ENCODE measurements around the gene SPATA13.

Gene SPATA13

GRCh38 chr13:24217601-24218281, 57.2 kb downstream of the SPATA13 start:
- TF ChIP-seq, protein P1, sequence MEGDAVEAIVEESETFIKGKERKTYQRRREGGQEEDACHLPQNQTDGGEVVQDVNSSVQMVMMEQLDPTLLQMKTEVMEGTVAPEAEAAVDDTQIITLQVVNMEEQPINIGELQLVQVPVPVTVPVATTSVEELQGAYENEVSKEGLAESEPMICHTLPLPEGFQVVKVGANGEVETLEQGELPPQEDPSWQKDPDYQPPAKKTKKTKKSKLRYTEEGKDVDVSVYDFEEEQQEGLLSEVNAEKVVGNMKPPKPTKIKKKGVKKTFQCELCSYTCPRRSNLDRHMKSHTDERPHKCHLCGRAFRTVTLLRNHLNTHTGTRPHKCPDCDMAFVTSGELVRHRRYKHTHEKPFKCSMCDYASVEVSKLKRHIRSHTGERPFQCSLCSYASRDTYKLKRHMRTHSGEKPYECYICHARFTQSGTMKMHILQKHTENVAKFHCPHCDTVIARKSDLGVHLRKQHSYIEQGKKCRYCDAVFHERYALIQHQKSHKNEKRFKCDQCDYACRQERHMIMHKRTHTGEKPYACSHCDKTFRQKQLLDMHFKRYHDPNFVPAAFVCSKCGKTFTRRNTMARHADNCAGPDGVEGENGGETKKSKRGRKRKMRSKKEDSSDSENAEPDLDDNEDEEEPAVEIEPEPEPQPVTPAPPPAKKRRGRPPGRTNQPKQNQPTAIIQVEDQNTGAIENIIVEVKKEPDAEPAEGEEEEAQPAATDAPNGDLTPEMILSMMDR (IDR thresholded peaks at IDR 0.05; ENCODE audit: insufficient read depth, low read length, missing control alignments), result no peak
- CTCF ChIA-PET, result interaction anchor here (1.0 to 12.9 kb wide), 9 partner anchors 9 to 299 kb away, joined by 3 to 438 read pairs (median 22); no protein-coding TSS in a partner anchor
- DNase-seq (ENCODE audit: low read depth, low spot score), result no peak
- no peak overlapping the region for H3K4me3 ChIP-seq (ENCODE audit: low read depth, low read length)
- POLR2A ChIA-PET, result no interaction called here

- ChIA-PET CTCF (interaction anchor here (0.7 to 12.9 kb wide), 20 partner anchors 8 to 328 kb away, joined by 3 to 438 read pairs (median 8); no protein-coding TSS in a partner anchor), POLR2A (no interaction called here)
- no peak overlapping the region for H3K4me3 ChIP-seq (ENCODE audit: low read depth, low read length)
- no peak for DNase-seq (ENCODE audit: low read depth, low spot score)
- TF ChIP-seq, protein P1 (IDR thresholded peaks at IDR 0.05; ENCODE audit: insufficient read depth, low read length, missing control alignments), result no peak
Observed at GRCh38 chr13:24218338-24218737, 57.8 kb downstream of the SPATA13 start.

- TF ChIP-seq, protein P1 (IDR thresholded peaks at IDR 0.05; ENCODE audit: insufficient read depth, low read length, missing control alignments), result no peak
- DNase-seq (ENCODE audit: low read depth, low spot score), result no peak
- CTCF ChIA-PET, result interaction anchor here (0.6 to 12.9 kb wide), 42 partner anchors 7 to 329 kb away, joined by 3 to 438 read pairs (median 4); no protein-coding TSS in a partner anchor
- POLR2A ChIA-PET, result interaction anchor here (1.0 kb wide), 1 partner anchor 185 kb away, joined by 4 read pairs; no protein-coding TSS in a partner anchor
- H3K4me3 ChIP-seq (ENCODE audit: low read depth, low read length), result no peak overlapping the region
Observed at GRCh38 chr13:24218977-24219376, 58.5 kb downstream of the SPATA13 start.

DNA sequence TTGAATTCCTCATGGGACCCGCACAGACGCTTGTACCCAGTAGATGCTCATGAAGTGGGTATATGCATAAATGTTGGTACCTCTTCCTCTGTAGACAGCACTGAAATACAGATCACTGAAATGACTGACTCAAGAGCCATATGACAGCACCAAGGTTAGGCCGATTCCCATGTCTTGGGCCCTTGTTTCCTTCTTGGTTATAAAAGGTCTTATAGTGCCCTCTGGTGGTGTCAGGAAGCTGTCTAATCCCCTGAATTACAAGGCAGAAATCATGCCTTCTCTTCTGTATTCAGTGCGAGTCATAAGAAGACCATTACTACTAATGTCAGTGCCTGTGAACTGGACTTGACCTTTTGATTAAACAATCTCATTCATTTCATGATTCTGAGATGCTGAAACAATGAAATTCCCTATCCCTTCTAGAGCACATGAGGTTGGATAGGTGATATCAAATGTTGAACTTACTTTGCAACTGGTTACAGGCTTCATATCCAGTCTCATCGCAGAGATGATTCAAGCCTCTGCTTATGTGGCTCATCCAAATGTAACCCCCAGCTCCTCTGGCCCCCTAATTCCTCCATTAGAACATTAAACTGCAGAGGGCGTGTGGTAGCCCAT, 59.7 kb downstream of the SPATA13 start:
- no peak overlapping the region for H3K4me3 ChIP-seq (ENCODE audit: low read depth, low read length)
- POLR2A ChIA-PET, result no interaction called here
- CTCF ChIA-PET, result interaction anchor here (0.6 to 12.9 kb wide), 32 partner anchors 9 to 330 kb away, joined by 3 to 438 read pairs (median 6); partner anchors contain the start of gene MIPEP
- TF ChIP-seq, protein P1 (IDR thresholded peaks at IDR 0.05; ENCODE audit: insufficient read depth, low read length, missing control alignments), result peak; percentile 63
- DNase-seq (ENCODE audit: low read depth, low spot score), result peak; percentile 49

GRCh38 chr13:24221007-24221406, 60.5 kb downstream of the SPATA13 start:
- TF ChIP-seq, protein P1 (IDR thresholded peaks at IDR 0.05; ENCODE audit: insufficient read depth, low read length, missing control alignments), result no peak
- ChIA-PET CTCF (interaction anchor here (0.8 to 12.9 kb wide), 11 partner anchors 9 to 302 kb away, joined by 3 to 438 read pairs (median 17); no protein-coding TSS in a partner anchor), POLR2A (no interaction called here)
- no peak for DNase-seq (ENCODE audit: low read depth, low spot score)
- no peak overlapping the region for H3K4me3 ChIP-seq (ENCODE audit: low read depth, low read length)

DNA sequence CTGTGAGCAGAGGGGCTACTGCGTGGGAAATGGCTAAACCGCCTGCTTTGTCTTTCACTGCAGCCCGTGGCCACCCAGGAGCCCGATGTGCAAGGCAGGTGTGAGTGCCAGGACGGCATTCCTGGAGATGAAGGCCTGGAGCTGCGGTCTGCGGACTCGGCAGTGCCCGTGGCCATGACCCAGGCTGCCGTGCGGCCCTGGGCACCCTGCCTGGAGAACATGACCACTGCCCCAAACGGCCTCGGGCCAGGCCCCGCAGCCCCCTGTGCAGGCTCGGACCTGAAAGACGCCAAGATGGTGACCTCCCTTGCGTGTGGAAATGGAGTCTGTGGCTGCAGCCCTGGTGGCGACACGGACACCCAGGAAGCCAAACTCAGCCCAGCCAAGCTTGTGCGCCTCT, 62.2 kb downstream of the SPATA13 start:
- H3K4me3 ChIP-seq (ENCODE audit: low read depth, low read length), result no peak overlapping the region
- TF ChIP-seq, protein P1 (IDR thresholded peaks at IDR 0.05; ENCODE audit: insufficient read depth, low read length, missing control alignments), result no peak
- DNase-seq (ENCODE audit: low read depth, low spot score), result no peak
- CTCF ChIA-PET, result interaction anchor here (0.9 to 12.9 kb wide), 6 partner anchors 8 to 301 kb away, joined by 3 to 438 read pairs (median 6); no protein-coding TSS in a partner anchor
- POLR2A ChIA-PET, result no interaction called here

Measured in AG04449 (cell line).